HEK293T (cell line): Measurements from ENCODE around the gene GNA12.

Experiments
- CTCF ChIA-PET: fragments of 350-600 bp; formaldehyde crosslinking; extraction: SDS; loops from one replicate; lab custom pipeline; 2021; ENCODE audit warnings: antibody characterized with exemption, inconsistent platforms; lab: Yijun Ruan, JAX
- POLR2A ChIA-PET: fragments of 350-600 bp; formaldehyde crosslinking; extraction: SDS; loops from one replicate; lab custom pipeline; 2020; ENCODE audit warnings: antibody characterized with exemption, inconsistent platforms; lab: Yijun Ruan, JAX
- DNase-seq: peaks from one replicate; pipeline ENCODE4 v3.0.0; 2012; ENCODE audit warnings: mixed read lengths; ENCODE audit errors: extremely low spot score
- ARNT ChIP-seq: fragments of 450-650 bp; IDR thresholded peaks from 2 replicates; pipeline ENCODE4 v1.6.1; 2017; ENCODE audit warnings: mild to moderate bottlenecking
- BHLHE40 ChIP-seq: fragments of 450-650 bp; IDR thresholded peaks from 2 replicates; pipeline ENCODE4 v1.6.1; 2016; ENCODE audit warnings: mild to moderate bottlenecking, moderate library complexity, borderline replicate concordance
- CTBP1 ChIP-seq: fragments of 450-650 bp; IDR thresholded peaks from 2 replicates; pipeline ENCODE4 v1.6.1; 2016; ENCODE audit warnings: borderline replicate concordance
- ELF4 ChIP-seq: fragments of 450-650 bp; IDR thresholded peaks from 2 replicates; pipeline ENCODE4 v1.6.1; 2017; ENCODE audit warnings: antibody characterized with exemption
- FOXA1 ChIP-seq: fragments of 450-650 bp; IDR thresholded peaks from 2 replicates; pipeline ENCODE4 v1.6.1; 2016; ENCODE audit warnings: mild to moderate bottlenecking
- FOXK2 ChIP-seq: fragments of 450-650 bp; IDR thresholded peaks from 2 replicates; pipeline ENCODE4 v1.6.1; 2016; ENCODE audit warnings: mild to moderate bottlenecking
- FOXM1 ChIP-seq: fragments of 450-650 bp; IDR thresholded peaks from 2 replicates; pipeline ENCODE4 v1.6.1; 2017; ENCODE audit warnings: mild to moderate bottlenecking, borderline replicate concordance
- HDGF ChIP-seq: fragments of 450-650 bp; IDR thresholded peaks from 2 replicates; pipeline ENCODE4 v1.6.1; 2017; ENCODE audit warnings: antibody characterized with exemption, borderline replicate concordance
- L3MBTL2 ChIP-seq: fragments of 450-650 bp; conservative IDR thresholded peaks from 2 replicates; pipeline ENCODE4 v1.6.1; 2016; ENCODE audit warnings: mild to moderate bottlenecking
- LEF1 ChIP-seq: fragments of 450-650 bp; IDR thresholded peaks from 2 replicates; pipeline ENCODE4 v1.6.1; 2017; ENCODE audit warnings: mild to moderate bottlenecking, borderline replicate concordance
- NFRKB ChIP-seq: fragments of 450-650 bp; IDR thresholded peaks from 2 replicates; pipeline ENCODE4 v1.6.1; 2016; ENCODE audit warnings: mild to moderate bottlenecking, moderate library complexity
- PKNOX1 ChIP-seq: fragments of 450-650 bp; IDR thresholded peaks from 2 replicates; pipeline ENCODE4 v1.6.1; 2016
- SP1 ChIP-seq: fragments of 450-650 bp; IDR thresholded peaks from 2 replicates; pipeline ENCODE4 v1.6.1; 2017
- SUZ12 ChIP-seq: fragments of 450-650 bp; IDR thresholded peaks from 2 replicates; pipeline ENCODE4 v1.6.1; 2016; ENCODE audit warnings: mild to moderate bottlenecking
- TARDBP ChIP-seq: fragments of 450-650 bp; IDR thresholded peaks from 2 replicates; pipeline ENCODE4 v1.6.1; 2016
- ZNF384 ChIP-seq: fragments of 450-650 bp; IDR thresholded peaks from 2 replicates; pipeline ENCODE4 v1.6.1; 2016

GNA12 gene

GRCh38 chr7:2732959-2733584 is 111.0 kb downstream of the GNA12 start:
- POLR2A ChIA-PET: no interaction called here
- no peak for DNase-seq
- CTCF ChIA-PET: no interaction called here
- no peak for TF ChIP-seq NFRKB
- TF ChIP-seq SP1: no peak
- no peak for TF ChIP-seq FOXK2
- TF ChIP-seq L3MBTL2: no peak
- TF ChIP-seq ARNT: no peak
- no peak for TF ChIP-seq CTBP1
- no peak for TF ChIP-seq TARDBP
- TF ChIP-seq HDGF: no peak
- TF ChIP-seq ZNF384: no peak

- CTCF ChIA-PET: no interaction called here
- TF ChIP-seq ARNT (no peak), NFRKB (no peak), L3MBTL2 (no peak), SP1 (no peak)
- DNase-seq: no peak
- POLR2A ChIA-PET: no interaction called here
Observed at GRCh38 chr7:2732388-2732787, 111.7 kb downstream of the GNA12 start.

- ChIA-PET CTCF (no interaction called here), POLR2A (no interaction called here)
- no peak for TF ChIP-seq BHLHE40
- TF ChIP-seq PKNOX1: no peak
- DNase-seq: no peak
Observed at GRCh38 chr7:2730846-2731770, 113.0 kb downstream of the GNA12 start.

GRCh38 chr7:2729893-2730716 is 114.0 kb downstream of the GNA12 start:
- no peak for DNase-seq
- TF ChIP-seq HDGF (no peak), ARNT (no peak), FOXA1 (no peak), BHLHE40 (no peak), CTBP1 (no peak), ELF4 (no peak), FOXM1 (no peak), NFRKB (no peak), SUZ12 (no peak), L3MBTL2 (no peak), TARDBP (no peak), FOXK2 (no peak), LEF1 (no peak)
- ChIA-PET CTCF (no interaction called here), POLR2A (no interaction called here)

- DNase-seq: no peak
- TF ChIP-seq FOXA1 (no peak), HDGF (no peak), SP1 (no peak), ELF4 (no peak), FOXM1 (no peak), NFRKB (no peak), LEF1 (no peak), FOXK2 (no peak), PKNOX1 (no peak), CTBP1 (no peak), TARDBP (no peak), L3MBTL2 (no peak), BHLHE40 (no peak), ARNT (no peak), ZNF384 (no peak)
- CTCF ChIA-PET: interaction anchor here (0.7 kb wide), 1 partner anchor 36 kb away, joined by 4 read pairs; no protein-coding TSS in a partner anchor
- POLR2A ChIA-PET: no interaction called here
Observed at GRCh38 chr7:2729031-2729892, 114.8 kb downstream of the GNA12 start.
